Measurements from ENCODE around the gene CATSPER4.

GRCh38 chr1:26195805-26196204 is 5.4 kb downstream of the CATSPER4 start:
- TF ChIP-seq POLR2A (IDR thresholded peaks at IDR 0.05) (no peak), POLR2AphosphoS5 (IDR thresholded peaks at IDR 0.05) (no peak)
- TF ChIP-seq, protein P1, sequence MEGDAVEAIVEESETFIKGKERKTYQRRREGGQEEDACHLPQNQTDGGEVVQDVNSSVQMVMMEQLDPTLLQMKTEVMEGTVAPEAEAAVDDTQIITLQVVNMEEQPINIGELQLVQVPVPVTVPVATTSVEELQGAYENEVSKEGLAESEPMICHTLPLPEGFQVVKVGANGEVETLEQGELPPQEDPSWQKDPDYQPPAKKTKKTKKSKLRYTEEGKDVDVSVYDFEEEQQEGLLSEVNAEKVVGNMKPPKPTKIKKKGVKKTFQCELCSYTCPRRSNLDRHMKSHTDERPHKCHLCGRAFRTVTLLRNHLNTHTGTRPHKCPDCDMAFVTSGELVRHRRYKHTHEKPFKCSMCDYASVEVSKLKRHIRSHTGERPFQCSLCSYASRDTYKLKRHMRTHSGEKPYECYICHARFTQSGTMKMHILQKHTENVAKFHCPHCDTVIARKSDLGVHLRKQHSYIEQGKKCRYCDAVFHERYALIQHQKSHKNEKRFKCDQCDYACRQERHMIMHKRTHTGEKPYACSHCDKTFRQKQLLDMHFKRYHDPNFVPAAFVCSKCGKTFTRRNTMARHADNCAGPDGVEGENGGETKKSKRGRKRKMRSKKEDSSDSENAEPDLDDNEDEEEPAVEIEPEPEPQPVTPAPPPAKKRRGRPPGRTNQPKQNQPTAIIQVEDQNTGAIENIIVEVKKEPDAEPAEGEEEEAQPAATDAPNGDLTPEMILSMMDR (IDR thresholded peaks at IDR 0.05), result no peak
